H9 (cell line): ENCODE results near the gene SSBP3. TPM values are rescaled to one million over a fixed set of nuclear protein-coding genes. Genes with fewer than 3 reads are reported as not detected.

ENCODE experiments used
- DNase-seq: peaks from one replicate; pipeline ENCODE4 v3.0.0-alpha.2; 2017
- H2AFZ ChIP-seq: one replicate; pipeline ENCODE4 v1.6.1; 2013; ENCODE audit warnings: mild to moderate bottlenecking, low read length, control low read depth, moderate library complexity
- H2AK5ac ChIP-seq: 2 replicates; pipeline ENCODE4 v1.6.1; 2013; ENCODE audit warnings: low read length, control low read depth, mixed read lengths; ENCODE audit not compliant: insufficient read length
- H2BK120ac ChIP-seq: one replicate; pipeline ENCODE4 v1.6.1; 2013; ENCODE audit warnings: low read depth, mild to moderate bottlenecking, low read length, control low read depth, inconsistent platforms; ENCODE audit not compliant: poor library complexity, severe bottlenecking
- H2BK12ac ChIP-seq: 2 replicates; pipeline ENCODE4 v1.6.1; 2013; ENCODE audit warnings: low read length, control low read depth, mixed read lengths, low read depth; ENCODE audit not compliant: insufficient read length
- H2BK15ac ChIP-seq: 2 replicates; pipeline ENCODE4 v1.6.1; 2013; ENCODE audit warnings: low read depth, low read length, control low read depth
- H2BK20ac ChIP-seq: one replicate; pipeline ENCODE4 v1.6.1; 2013; ENCODE audit warnings: low read depth, mild to moderate bottlenecking, low read length, control low read depth, inconsistent platforms; ENCODE audit not compliant: poor library complexity, severe bottlenecking
- H2BK5ac ChIP-seq: 2 replicates; pipeline ENCODE4 v1.6.1; 2013; ENCODE audit warnings: low read length, control low read depth, mixed read lengths; ENCODE audit not compliant: insufficient read length
- H3K14ac ChIP-seq: 2 replicates; pipeline ENCODE4 v1.6.1; 2013; ENCODE audit warnings: low read length, control low read depth; ENCODE audit not compliant: insufficient read depth
- H3K18ac ChIP-seq: 2 replicates; pipeline ENCODE4 v1.6.1; 2013; ENCODE audit warnings: low read depth, mild to moderate bottlenecking, mixed read lengths, low read length, control low read depth; ENCODE audit not compliant: insufficient read length
- H3K23ac ChIP-seq: 2 replicates; pipeline ENCODE4 v1.6.1; 2013; ENCODE audit warnings: low read length, control low read depth, mixed read lengths, low read depth; ENCODE audit not compliant: insufficient read length
- H3K23me2 ChIP-seq: 2 replicates; pipeline ENCODE4 v1.6.1; 2013; ENCODE audit warnings: low read depth, mild to moderate bottlenecking, mixed read lengths, low read length, control low read depth; ENCODE audit not compliant: insufficient read length, poor library complexity, severe bottlenecking
- H3K27ac ChIP-seq: 2 replicates; pipeline ENCODE4 v1.5.1; 2013; ENCODE audit warnings: low read length, control low read depth, mixed read lengths, low read depth; ENCODE audit not compliant: insufficient read length
- H3K27me3 ChIP-seq: 2 replicates; pipeline ENCODE4 v1.6.1; 2013; ENCODE audit warnings: low read length, control low read depth, inconsistent platforms; ENCODE audit not compliant: insufficient read depth
- H3K4ac ChIP-seq: 2 replicates; pipeline ENCODE4 v1.6.1; 2013; ENCODE audit warnings: low read depth, mild to moderate bottlenecking, control low read depth, inconsistent platforms, low read length, moderate library complexity
- H3K4me1 ChIP-seq: 2 replicates; pipeline ENCODE4 v1.6.1; 2013; ENCODE audit warnings: low read length, control low read depth, inconsistent platforms; ENCODE audit not compliant: insufficient read depth
- H3K4me2 ChIP-seq: 2 replicates; pipeline ENCODE4 v1.6.1; 2013; ENCODE audit warnings: low read length, control low read depth, mixed read lengths; ENCODE audit not compliant: insufficient read length, insufficient read depth
- H3K56ac ChIP-seq: 2 replicates; pipeline ENCODE4 v1.6.1; 2013; ENCODE audit warnings: low read depth, mild to moderate bottlenecking, mixed read lengths, low read length, control low read depth; ENCODE audit not compliant: insufficient read length
- H3K79me1 ChIP-seq: 2 replicates; pipeline ENCODE4 v1.6.1; 2013; ENCODE audit warnings: low read depth, mild to moderate bottlenecking, moderate library complexity, low read length, control low read depth, inconsistent platforms; ENCODE audit not compliant: insufficient read depth, poor library complexity, severe bottlenecking
- H3K79me2 ChIP-seq: 2 replicates; pipeline ENCODE4 v1.6.1; 2013; ENCODE audit warnings: low read length, control low read depth, inconsistent platforms; ENCODE audit not compliant: insufficient read depth
- H3K9ac ChIP-seq: 2 replicates; pipeline ENCODE4 v1.6.1; 2013; ENCODE audit warnings: low read length, control low read depth, mixed read lengths; ENCODE audit not compliant: insufficient read length; ENCODE audit errors: extremely low read depth
- H3K9me3 ChIP-seq: one replicate; pipeline ENCODE4 v1.6.1; 2013; ENCODE audit warnings: low read depth, low read length, inconsistent platforms; ENCODE audit not compliant: control insufficient read depth
- H3T11ph ChIP-seq: one replicate; pipeline ENCODE4 v1.6.1; 2013; ENCODE audit warnings: mild to moderate bottlenecking, low read length, control low read depth, inconsistent platforms
- H4K20me1 ChIP-seq: one replicate; pipeline ENCODE4 v1.6.1; 2013; ENCODE audit not compliant: control insufficient read depth, insufficient read length, insufficient read depth
- H4K5ac ChIP-seq: 2 replicates; pipeline ENCODE4 v1.6.1; 2013; ENCODE audit warnings: low read depth, mild to moderate bottlenecking, mixed read lengths, low read length, control low read depth; ENCODE audit not compliant: insufficient read length
- H4K8ac ChIP-seq: replicated peaks from 2 replicates; pipeline ENCODE4 v1.6.1; 2013; ENCODE audit warnings: low read length, control low read depth, mixed read lengths, low read depth; ENCODE audit not compliant: insufficient read length
- H4K91ac ChIP-seq: 2 replicates; pipeline ENCODE4 v1.6.1; 2013; ENCODE audit warnings: low read depth, mild to moderate bottlenecking, moderate library complexity, mixed read lengths, low read length, control low read depth; ENCODE audit not compliant: insufficient read length
- H3K27ac Mint-ChIP-seq, 3 experiments: 2 replicates in 2 of 3; 3 replicates in 1 of 3; pipeline ENCODE4 v1.8.0; 2020 to 2021; ENCODE audit warnings: mixed read lengths in 3 of 3, mild to moderate bottlenecking in 1 of 3, moderate library complexity in 1 of 3
- H3K27me3 Mint-ChIP-seq: 2 replicates; pipeline ENCODE4 v1.8.0; 2021; ENCODE audit warnings: low read depth, mild to moderate bottlenecking, moderate library complexity, mixed read lengths
- H3K36me3 Mint-ChIP-seq, 3 experiments: 2 replicates in 2 of 3; 3 replicates in 1 of 3; pipeline ENCODE4 v1.8.0; 2020 to 2021; ENCODE audit warnings: low read depth in 3 of 3, mixed read lengths in 3 of 3; ENCODE audit not compliant: insufficient read depth in 1 of 3
- H3K4me1 Mint-ChIP-seq, 2 experiments: 2 replicates each; pipeline ENCODE4 v1.8.0; 2020; ENCODE audit warnings: mixed read lengths in 2 of 2
- H3K4me3 Mint-ChIP-seq, 2 experiments: 2 replicates in 1 of 2; 3 replicates in 1 of 2; pipeline ENCODE4 v1.8.0; 2020 to 2021; ENCODE audit warnings: mild to moderate bottlenecking in 2 of 2, mixed read lengths in 2 of 2, moderate library complexity in 1 of 2
- H3K9me3 Mint-ChIP-seq, 2 experiments: 2 replicates in 1 of 2; 3 replicates in 1 of 2; pipeline ENCODE4 v1.8.0; 2020; ENCODE audit warnings: mild to moderate bottlenecking in 2 of 2, mixed read lengths in 2 of 2, moderate library complexity in 1 of 2
- WGBS: extraction: QIAGEN DNeasy Blood & Tissue Kit; methylation state at CpG from one replicate; pipeline ENCODE4 v1.1.7; 2013; ENCODE audit warnings: missing lambda C conversion rate, low lambda C conversion rate, mixed read lengths; ENCODE audit not compliant: insufficient read length; ENCODE audit errors: extremely low coverage; 5-methylcytosine and 5-hydroxymethylcytosine counted together
- total RNA-seq: library from RNA; stranded (reverse); gene quantifications from 2 replicates; pipeline ENCODE4 v1.2.1, GENCODE V29; 2021
- TF ChIP-seq, protein P1 (sequence below): fragments of 200-600 bp; sonication (generic); conservative IDR thresholded peaks from 3 replicates; pipeline ENCODE4 v1.8.0; 2021; ENCODE audit warnings: antibody characterized with exemption, mild to moderate bottlenecking

Gene SSBP3
- total RNA-seq, 1 experiment from 2014 or later: 126 TPM

DNA sequence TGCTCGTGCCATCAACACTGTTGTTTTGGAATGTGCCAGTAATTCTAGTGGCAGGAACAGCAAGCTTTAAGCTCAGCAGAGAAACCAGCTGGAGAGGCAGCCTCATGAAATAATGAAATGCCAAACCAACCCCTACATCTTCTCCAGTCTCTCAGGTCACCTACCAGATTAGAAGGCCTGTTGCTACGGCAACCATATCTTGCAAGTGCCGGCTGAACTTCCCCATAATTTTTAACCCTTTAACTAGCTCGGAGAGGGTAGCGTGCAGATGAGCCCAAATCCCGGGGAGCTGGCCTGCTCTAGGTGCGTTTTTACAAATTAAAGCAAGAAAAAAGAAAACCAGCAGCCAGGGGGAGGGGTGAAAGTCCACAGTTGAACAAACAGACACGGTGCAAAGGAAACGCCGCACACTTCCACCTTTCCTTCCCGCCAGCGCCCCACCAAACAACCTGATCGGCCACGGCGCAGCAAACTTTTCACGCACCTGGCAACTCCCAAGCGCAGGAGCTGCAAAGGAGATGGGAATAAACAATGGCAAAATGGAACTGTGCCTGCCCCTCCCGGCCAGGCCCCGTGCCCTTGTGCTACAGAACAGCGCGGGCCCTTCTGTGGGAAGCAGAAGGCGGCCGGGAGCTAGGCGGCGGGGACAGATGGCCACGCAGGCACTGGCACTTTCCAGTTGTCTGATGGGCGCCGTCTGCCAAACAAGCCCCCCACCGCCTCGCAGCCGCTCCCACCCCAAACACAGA, 50.1 kb downstream of the SSBP3 start:
- H3K4me3 Mint-ChIP-seq: peak overlapping the region in 1 of 2 experiments; percentile 9; a peak in 2 of 5 replicates

More for the DNA sequence above, 50.1 kb downstream of the SSBP3 start:
- no peaks in the 10 kb centered on the region for H3K9me3 ChIP-seq
- H3T11ph ChIP-seq: no peak overlapping the region
- peak overlapping the region in 2 of 3 experiments; percentile 71 to 88; a peak in 3 of 7 replicates for H3K27ac Mint-ChIP-seq
- H3K18ac ChIP-seq: peak overlapping the region; percentile 54
- H2AK5ac ChIP-seq: no peak overlapping the region
- DNase-seq: no peak
- H2BK12ac ChIP-seq: no peak overlapping the region
- TF ChIP-seq, protein P1, sequence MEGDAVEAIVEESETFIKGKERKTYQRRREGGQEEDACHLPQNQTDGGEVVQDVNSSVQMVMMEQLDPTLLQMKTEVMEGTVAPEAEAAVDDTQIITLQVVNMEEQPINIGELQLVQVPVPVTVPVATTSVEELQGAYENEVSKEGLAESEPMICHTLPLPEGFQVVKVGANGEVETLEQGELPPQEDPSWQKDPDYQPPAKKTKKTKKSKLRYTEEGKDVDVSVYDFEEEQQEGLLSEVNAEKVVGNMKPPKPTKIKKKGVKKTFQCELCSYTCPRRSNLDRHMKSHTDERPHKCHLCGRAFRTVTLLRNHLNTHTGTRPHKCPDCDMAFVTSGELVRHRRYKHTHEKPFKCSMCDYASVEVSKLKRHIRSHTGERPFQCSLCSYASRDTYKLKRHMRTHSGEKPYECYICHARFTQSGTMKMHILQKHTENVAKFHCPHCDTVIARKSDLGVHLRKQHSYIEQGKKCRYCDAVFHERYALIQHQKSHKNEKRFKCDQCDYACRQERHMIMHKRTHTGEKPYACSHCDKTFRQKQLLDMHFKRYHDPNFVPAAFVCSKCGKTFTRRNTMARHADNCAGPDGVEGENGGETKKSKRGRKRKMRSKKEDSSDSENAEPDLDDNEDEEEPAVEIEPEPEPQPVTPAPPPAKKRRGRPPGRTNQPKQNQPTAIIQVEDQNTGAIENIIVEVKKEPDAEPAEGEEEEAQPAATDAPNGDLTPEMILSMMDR: no peak
- WGBS: no CpG with 5 or more reads among the region's 31 CpGs
- H3K4me2 ChIP-seq: no peak overlapping the region
- H3K23ac ChIP-seq: no peak overlapping the region
- H2BK20ac ChIP-seq: no peak overlapping the region
- H3K27me3 Mint-ChIP-seq: no peaks in the 10 kb centered on the region
- H3K27ac ChIP-seq: no peak overlapping the region
- peaks cover 26% of the 10 kb centered on the region; the same call in 1 of the 2 replicates for H3K79me2 ChIP-seq
- H4K20me1 ChIP-seq: no peaks in the 10 kb centered on the region
- peak overlapping the region; percentile 68 for H3K14ac ChIP-seq
- no peak overlapping the region for H2AFZ ChIP-seq
- peaks cover 8 to 28% (median 23%) of the 10 kb centered on the region in 3 experiments; a peak in 6 of 7 replicates for H3K36me3 Mint-ChIP-seq
- no peak overlapping the region for H3K9ac ChIP-seq
- H3K4ac ChIP-seq: no peak overlapping the region
- peaks cover 83 to 91% of the 10 kb centered on the region in 2 experiments for H3K4me1 Mint-ChIP-seq
- no peak overlapping the region for H2BK15ac ChIP-seq
- no peak overlapping the region for H3K56ac ChIP-seq
- no peaks in the 10 kb centered on the region for H3K9me3 Mint-ChIP-seq
- no peak overlapping the region for H4K8ac ChIP-seq
- no peaks in the 10 kb centered on the region for H3K27me3 ChIP-seq
- H2BK5ac ChIP-seq: no peak overlapping the region
- H4K5ac ChIP-seq: no peak overlapping the region
- H3K79me1 ChIP-seq: peaks cover 12% of the 10 kb centered on the region
- H2BK120ac ChIP-seq: no peak overlapping the region
- peaks cover 8% of the 10 kb centered on the region; the same call in 1 of the 2 replicates for H3K4me1 ChIP-seq
- H4K91ac ChIP-seq: no peak overlapping the region
- H3K23me2 ChIP-seq: no peaks in the 10 kb centered on the region
